CD4-positive, alpha-beta T cell treated with Interleukin-4 for 4 hours (primary cell): ENCODE results near the gene SLC16A7.

Experiments used
- DNase-seq: peaks from one replicate; pipeline ENCODE4 v3.0.0-alpha.2; 2020

SLC16A7 gene

GRCh38 chr12:59624732-59625460, 29.1 kb downstream of the SLC16A7 start:
- no peak for DNase-seq

GRCh38 chr12:59626382-59626781, 30.6 kb downstream of the SLC16A7 start:
- DNase-seq = no peak

- DNase-seq = no peak
Measured at GRCh38 chr12:59627582-59627981, 31.8 kb downstream of the SLC16A7 start.

GRCh38 chr12:59629890-59630289, 34.1 kb downstream of the SLC16A7 start:
- DNase-seq = no peak

GRCh38 chr12:59632408-59632807, 36.6 kb downstream of the SLC16A7 start:
- DNase-seq = no peak

GRCh38 chr12:59634254-59634653, 38.4 kb downstream of the SLC16A7 start:
- DNase-seq = no peak

- no peak for DNase-seq
Measured at GRCh38 chr12:59636945-59637691, 41.3 kb downstream of the SLC16A7 start.

- no peak for DNase-seq
Measured at GRCh38 chr12:59637692-59638070, 41.9 kb downstream of the SLC16A7 start.

- DNase-seq = no peak
Measured at GRCh38 chr12:59643550-59643949, 47.7 kb downstream of the SLC16A7 start.

- DNase-seq = no peak
Measured at GRCh38 chr12:59645242-59645641, 49.4 kb downstream of the SLC16A7 start.

GRCh38 chr12:59646636-59647035, 50.8 kb downstream of the SLC16A7 start:
- no peak for DNase-seq

- no peak for DNase-seq
Measured at GRCh38 chr12:59649203-59649602, 53.4 kb downstream of the SLC16A7 start.

- no peak for DNase-seq
Measured at GRCh38 chr12:59650588-59651228, 54.9 kb downstream of the SLC16A7 start.

GRCh38 chr12:59651229-59651920, 55.5 kb downstream of the SLC16A7 start:
- DNase-seq = no peak

GRCh38 chr12:59652130-59652529, 56.3 kb downstream of the SLC16A7 start:
- no peak for DNase-seq

GRCh38 chr12:59654061-59654460, 58.2 kb downstream of the SLC16A7 start:
- DNase-seq = no peak

- DNase-seq = no peak
Measured at GRCh38 chr12:59657266-59657665, 61.4 kb downstream of the SLC16A7 start.

- DNase-seq = no peak
Measured at GRCh38 chr12:59657711-59658110, 61.9 kb downstream of the SLC16A7 start.

GRCh38 chr12:59660148-59660547, 64.3 kb downstream of the SLC16A7 start:
- DNase-seq = no peak

- no peak for DNase-seq
Measured at GRCh38 chr12:59660921-59661597, 65.2 kb downstream of the SLC16A7 start.

GRCh38 chr12:59664495-59664894, 68.7 kb downstream of the SLC16A7 start:
- no peak for DNase-seq

GRCh38 chr12:59665701-59666100, 69.9 kb downstream of the SLC16A7 start:
- no peak for DNase-seq

- DNase-seq = no peak
Measured at GRCh38 chr12:59668674-59669073, 72.8 kb downstream of the SLC16A7 start.
